Activated CD8-positive, alpha-beta memory T cell treated with anti-CD3 and anti-CD28 coated beads, Interleukin-2, amount 50 U/mL, for 24 hours (primary cell): Measurements from ENCODE around the gene SPON1.
"Not testable (repeated sequence)": the region's sequence is repeated elsewhere in the genome, so short reads cannot be mapped to it uniquely, and the experiment has no call there.

ENCODE experiments used
- DNase-seq: peaks from one replicate; pipeline ENCODE4 v3.0.0-alpha.2; 2020; ENCODE audit errors: extremely low read depth

SPON1 gene

GRCh38 chr11:13983081-13983751 lies 20.7 kb downstream of the SPON1 start:
- no peak for DNase-seq

DNA sequence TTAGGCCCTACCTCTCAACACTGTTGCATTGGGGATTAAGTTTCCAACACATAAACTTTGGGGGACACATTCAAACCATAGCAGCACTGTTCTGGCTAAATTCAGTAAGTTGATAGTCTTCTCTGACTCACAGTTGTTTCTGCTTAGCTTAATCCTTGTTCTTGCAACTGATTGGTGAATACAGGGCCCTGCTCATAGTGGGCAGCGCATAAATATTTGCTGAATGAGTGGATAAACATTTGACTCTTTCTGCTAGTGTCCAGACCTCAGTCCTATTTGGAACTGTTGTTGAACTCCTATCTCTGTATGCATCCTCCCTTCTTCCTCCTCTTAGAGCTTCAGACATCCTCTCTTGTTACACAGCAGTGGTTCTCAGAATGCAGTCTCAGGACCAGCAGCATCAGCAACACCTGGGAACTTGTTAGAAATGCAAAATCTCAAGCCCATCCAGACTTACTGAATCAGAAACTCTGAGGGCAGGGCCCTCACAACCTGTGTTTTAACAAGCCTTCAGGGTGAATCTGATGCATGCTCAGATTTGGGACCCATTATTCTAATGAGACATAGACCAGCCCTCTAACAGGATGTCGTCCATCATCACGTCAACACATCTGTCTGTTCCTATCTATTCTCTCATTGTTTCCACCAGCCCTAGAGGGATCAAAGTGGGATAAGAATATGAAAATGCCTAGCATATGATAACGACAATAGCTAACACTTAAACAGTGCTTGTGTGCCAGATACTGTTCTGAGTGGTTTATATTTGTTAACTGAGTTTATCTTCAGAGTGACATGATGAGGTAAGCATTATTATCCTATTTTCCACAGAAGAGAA lies 22.3 kb downstream of the SPON1 start:
- no peak for DNase-seq

- not testable (repeated sequence) for DNase-seq
These were observed 24.2 kb downstream of the SPON1 start for GRCh38 chr11:13986695-13987094.

GRCh38 chr11:13992158-13992856 lies 29.8 kb downstream of the SPON1 start:
- DNase-seq, result not testable (repeated sequence)

- no peak for DNase-seq
These were observed 30.7 kb downstream of the SPON1 start for GRCh38 chr11:13993096-13993765.

- no peak for DNase-seq
These were observed 35.4 kb downstream of the SPON1 start for GRCh38 chr11:13997881-13998280.

GRCh38 chr11:13999704-14000103 lies 37.2 kb downstream of the SPON1 start:
- DNase-seq, result no peak

DNA sequence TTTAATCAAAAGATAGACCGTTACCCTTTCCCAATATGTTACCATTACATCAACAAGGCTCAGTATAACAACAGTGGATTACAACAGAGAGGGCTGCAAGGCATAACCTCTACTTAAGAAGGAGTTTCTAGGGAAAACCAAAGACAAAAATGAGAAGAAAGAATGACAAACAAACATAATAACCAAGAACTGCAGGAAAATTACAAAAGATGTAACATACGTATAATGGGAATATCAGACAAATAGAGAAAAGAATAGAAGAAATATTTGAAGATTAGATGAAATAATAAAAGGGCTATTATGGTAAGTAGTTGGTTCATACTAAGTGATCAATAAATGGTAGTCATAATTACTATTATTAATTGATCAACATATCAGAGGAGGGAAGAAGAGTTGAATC lies 39.1 kb downstream of the SPON1 start:
- no peak for DNase-seq

DNA sequence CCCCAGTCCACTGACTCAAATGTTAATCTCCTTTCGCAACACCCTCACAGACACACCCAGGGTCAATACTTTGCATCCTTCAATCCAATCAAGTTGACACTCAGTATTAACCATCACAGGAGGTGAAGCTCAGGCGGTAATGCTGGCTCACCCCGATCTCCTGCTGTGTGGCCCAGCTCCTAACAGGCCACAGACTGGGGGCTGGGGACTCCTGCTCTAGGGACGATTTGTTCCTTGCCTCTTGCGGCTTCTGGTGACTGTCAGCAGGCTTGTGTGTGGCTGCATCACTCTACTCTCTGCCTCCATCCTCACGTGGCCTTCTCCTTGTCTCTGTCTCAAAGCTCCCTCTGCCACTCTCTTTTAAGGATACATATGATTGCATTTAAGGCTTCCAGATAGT lies 45.0 kb downstream of the SPON1 start:
- DNase-seq, result no peak

- no peak for DNase-seq
These were observed 48.1 kb downstream of the SPON1 start for GRCh38 chr11:14010665-14011064.

DNA sequence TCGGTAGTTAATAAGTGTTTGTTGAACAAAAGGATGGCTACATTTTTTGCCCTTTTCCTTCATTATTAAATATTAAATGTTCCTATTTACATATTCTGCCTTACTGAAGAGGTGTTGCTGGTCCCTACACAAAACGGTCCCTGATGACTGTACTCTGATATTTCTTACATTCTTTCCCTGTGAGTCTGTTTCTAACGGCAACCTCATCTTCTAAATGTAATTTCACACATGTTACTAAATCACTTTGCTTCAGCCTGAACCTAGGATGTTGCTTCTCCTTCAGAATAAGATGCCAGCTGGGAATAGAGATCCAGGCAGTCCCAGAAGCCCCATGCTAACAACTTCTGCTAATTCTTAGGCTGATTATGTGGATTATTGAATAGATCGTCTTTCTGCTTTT lies 50.3 kb downstream of the SPON1 start:
- no peak for DNase-seq

GRCh38 chr11:14015711-14016110 lies 53.2 kb downstream of the SPON1 start:
- DNase-seq, result no peak

DNA sequence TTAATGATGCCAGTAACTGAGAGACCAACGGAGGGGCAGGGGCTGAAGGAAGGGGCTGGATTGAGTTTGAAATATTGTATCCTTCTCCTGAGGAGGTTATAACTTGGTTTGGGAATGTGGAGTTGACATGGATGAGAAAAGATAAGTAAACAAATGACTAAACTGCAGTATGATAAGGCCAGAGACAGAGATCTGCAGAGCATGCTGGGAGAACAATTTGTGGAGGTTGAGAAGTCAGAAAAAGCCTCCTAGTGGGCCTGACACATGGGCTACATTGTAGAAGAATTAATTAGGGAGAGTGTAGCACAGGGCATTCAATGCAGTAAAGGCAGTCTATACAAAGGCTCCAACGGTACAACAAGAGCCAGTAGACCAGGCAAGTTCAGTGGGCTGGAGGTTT lies 55.9 kb downstream of the SPON1 start:
- no peak for DNase-seq

DNA sequence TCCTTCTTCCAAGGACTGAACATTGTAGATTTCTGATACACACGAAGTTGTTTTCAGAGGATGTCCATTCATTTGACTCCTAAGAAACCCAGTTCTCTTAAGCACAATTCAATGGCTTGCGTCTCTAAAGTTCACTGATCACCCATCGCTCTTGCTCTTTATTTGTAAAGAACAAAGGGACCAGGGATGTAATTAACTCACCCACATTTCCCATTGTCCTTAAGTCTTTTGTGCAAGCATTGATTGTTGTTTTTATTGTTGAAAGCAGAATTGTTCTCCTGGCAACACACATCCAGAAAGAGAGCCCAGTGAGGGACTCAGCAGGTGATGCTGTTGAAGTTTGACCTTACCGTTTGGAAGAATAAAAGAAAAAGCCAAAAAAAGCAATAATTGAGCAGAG lies 59.2 kb downstream of the SPON1 start:
- no peak for DNase-seq

DNA sequence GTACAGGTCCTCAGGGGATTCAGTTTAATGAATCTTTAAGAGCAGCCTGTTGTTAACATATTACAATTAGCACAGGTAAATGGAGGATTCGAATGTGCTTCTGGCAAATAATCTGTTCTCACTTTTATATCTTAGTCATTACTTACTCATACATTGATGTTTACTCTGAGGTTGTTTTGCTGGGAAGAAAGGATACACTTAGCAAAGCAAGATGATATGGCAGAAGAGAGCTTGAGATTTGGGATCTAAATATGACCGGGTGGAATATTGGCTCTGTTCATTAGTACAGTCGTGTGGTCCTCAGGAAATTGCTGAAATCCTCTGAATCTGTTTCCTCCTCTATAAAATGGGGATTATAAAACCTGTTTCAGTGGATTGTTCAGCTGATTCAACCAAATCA lies 59.7 kb downstream of the SPON1 start:
- no peak for DNase-seq

DNA sequence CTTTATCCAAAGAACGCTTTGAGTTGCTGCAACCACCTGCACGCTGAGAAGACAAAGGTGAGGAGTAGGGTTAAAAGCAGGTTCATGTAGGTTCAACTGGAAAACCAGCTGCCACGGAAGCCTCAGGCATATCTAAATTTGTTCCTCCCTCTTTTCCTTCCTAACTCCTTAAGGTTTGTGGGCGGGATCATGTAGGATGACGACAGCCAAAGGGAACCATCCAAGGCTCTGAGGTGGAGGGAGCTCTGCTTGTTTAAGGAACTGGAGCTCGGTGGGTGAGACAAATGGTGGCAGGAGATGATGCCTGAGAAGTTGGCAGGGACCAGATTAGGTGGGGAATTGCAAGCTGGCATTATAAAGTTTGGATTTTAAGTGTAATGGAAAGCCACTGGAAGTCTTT lies 60.3 kb downstream of the SPON1 start:
- no peak for DNase-seq

DNA sequence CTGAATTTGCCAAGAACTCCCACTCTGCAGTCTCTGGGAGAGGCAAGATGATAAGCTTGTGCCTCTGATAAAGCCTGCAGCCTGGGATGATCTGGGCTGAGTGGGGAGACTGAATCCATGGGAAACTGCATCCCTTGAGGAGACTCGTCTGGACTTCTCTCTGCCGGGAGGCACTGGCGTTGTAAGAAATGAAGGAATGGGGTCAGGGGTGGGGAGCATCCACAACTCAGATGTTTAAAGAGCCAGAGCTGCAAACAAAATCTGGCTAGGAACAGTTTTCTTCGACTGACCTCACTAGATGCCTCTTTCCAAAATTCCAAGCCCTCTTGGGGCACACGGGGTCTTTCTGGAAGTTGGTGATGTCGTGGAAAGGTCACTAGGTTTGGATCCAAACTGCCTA lies 64.4 kb downstream of the SPON1 start:
- DNase-seq, result no peak

- DNase-seq, result no peak
These were observed 65.0 kb downstream of the SPON1 start for GRCh38 chr11:14027525-14027924.

DNA sequence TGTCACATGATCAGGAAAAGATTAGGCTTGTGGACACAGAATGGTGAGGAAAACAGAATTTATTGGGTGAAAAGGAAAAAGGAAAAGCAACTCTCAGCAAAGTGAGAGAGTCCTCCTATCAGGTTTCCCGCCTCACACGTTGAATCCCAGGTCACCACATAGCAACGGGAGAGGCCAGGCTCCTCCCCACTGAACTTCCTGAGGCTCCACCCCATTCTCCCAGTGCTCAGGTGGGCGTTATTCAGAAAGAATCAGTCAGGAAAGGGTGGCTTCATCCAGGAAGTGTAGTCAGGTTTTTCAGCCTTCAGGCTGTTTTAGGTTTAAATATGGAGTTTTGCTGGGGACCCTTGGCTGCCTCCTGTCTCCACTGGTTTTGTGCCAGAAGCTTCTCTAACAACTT lies 66.9 kb downstream of the SPON1 start:
- DNase-seq, result no peak

GRCh38 chr11:14029971-14030920 lies 67.7 kb downstream of the SPON1 start:
- no peak for DNase-seq

- DNase-seq, result not testable (repeated sequence)
These were observed 73.0 kb downstream of the SPON1 start for GRCh38 chr11:14035526-14035925.
